ENCODE measurements around the gene TMEM236.

Gene TMEM236

GRCh38 chr10:17833656-17834055 is 81.7 kb downstream of the TMEM236 start:
- DNase-seq: no peak

GRCh38 chr10:17835688-17836087 is 83.7 kb downstream of the TMEM236 start:
- no peak for DNase-seq

DNA sequence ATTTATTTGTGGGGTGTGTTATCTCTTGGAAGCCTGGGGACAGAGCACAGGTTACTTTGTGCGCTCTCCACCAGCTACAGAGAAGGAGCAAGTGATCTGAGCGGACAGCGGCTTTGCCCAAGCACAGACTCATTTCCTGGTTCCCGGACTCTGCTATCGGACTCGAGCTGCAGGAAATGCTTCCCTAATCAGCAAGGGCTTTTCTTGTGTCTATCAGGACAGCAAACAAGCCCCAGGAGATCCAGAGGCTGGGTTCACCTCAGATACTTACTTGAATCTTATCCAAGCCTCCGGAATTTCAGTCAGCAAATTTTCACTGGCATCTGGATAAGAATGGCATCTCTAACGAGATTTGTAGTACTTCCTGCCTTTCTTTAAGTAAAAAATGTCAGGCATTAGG is 84.9 kb downstream of the TMEM236 start:
- no peak for DNase-seq

DNA sequence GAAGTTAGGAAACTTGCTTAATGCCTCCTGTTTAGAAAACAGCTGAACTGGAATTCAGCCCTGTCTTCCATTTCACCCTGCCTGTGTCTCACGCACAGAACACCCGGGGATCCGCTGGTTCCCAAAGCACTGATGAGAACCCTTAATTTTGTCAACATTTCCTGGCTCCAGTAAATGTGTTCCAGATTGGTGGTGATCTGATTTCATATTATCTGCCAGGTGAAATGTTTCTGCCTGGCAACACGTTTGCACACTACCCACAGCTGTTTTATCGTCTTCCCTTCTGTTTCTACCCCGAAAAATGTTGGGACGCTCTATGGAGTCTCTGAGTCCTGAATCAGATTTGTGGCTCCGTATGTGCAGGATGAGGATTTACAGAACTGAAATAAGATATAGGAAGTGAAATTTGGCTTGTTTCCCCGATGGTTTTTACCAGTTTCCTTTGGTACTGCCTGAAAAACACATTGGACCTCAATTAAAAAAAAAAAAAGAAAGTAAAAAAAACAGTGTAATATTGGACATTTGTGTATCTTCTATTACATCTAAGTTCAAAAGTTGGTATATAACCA is 86.2 kb downstream of the TMEM236 start:
- no peak for DNase-seq

DNA sequence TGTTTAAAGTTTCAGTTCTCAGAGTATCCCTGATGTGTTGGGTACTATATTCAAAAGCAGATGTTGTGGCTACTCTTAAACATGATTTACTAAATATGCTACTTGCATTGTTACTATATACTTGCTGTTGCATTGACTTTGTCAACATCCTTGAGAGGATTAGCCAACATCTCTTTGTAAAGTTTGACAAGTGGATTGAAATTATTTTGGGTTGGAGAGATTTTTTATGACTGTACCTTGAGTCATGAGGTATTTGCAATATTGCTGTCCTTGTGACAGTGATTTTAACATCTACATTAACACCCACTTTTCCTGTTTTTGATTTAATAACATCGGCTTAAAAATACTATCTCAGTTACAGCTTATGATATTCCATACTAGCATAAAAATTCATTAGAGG is 89.0 kb downstream of the TMEM236 start:
- no peak for DNase-seq

DNA sequence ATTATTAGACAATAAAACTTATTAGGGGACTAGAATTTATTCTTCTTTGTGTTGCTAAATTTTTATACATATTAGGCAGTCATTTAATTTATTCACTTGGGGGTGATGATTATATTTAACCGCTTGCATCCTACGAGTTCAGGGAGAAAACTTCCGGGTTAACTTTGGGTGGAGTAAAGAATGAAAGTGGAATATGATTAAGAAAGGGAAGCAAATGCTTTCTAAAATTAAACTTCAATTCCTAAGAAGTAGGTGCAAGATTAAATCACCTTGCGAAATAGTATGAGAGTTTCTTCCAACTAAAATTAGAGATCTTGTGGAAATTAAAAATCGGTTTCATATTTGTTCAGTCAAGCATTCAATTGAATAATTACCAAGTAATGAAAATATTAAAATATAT is 90.6 kb downstream of the TMEM236 start:
- DNase-seq: no peak

- DNase-seq: peak; percentile 20
Measured at GRCh38 chr10:17847585-17848296, 95.7 kb downstream of the TMEM236 start.

DNA sequence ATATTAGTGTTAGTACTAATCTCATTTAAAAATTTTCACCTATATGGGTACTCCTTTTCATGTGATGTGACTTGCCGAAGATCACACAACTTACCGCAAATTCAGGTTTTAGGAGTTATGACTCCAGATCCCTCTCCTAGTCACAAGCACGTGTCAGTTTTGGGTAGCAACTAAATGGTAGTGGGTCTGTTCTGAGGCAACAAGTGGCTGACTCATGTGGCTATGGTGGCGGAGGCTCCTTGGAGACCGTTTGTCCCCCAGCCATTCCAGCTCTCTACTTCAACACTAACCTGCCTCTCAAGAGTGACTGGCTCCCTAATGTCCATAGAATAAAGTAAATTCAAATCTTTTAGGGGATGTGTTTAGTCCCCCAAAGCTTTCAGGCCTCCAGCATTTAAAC is 96.6 kb downstream of the TMEM236 start:
- no peak for DNase-seq

Measured in NCI-H1694 (cell line).